ENCODE results near the gene ADGRG3. TPM values are rescaled to one million over a fixed set of nuclear protein-coding genes. Genes with fewer than 3 reads are reported as not detected.

The ADGRG3 gene
- total RNA-seq, 1 donor from 2014 or later, result not detected

- H3K79me2 ChIP-seq (ENCODE audit: low read depth), result no peaks in the 10 kb centered on the region
- no peaks in the 10 kb centered on the region for H3K4me1 Mint-ChIP-seq
- no peaks in the 10 kb centered on the region for H3K27me3 ChIP-seq
- H3K4me2 ChIP-seq, result no peak overlapping the region
- H3F3A ChIP-seq (ENCODE audit: low read depth), result no peaks in the 10 kb centered on the region
- no peaks in the 10 kb centered on the region for H3K36me3 ChIP-seq
- H3K27me3 Mint-ChIP-seq (ENCODE audit: insufficient read depth, low read depth), result peaks cover 10% of the 10 kb centered on the region
- no peak overlapping the region for H2AFZ ChIP-seq (replicated peaks)
- no peaks in the 10 kb centered on the region for H3K9me3 Mint-ChIP-seq
- H3K27ac ChIP-seq, result no peak overlapping the region
- TF ChIP-seq EZH2phosphoT487 (IDR thresholded peaks at IDR 0.05) (no peak), EZH2 (IDR thresholded peaks at IDR 0.05) (no peak), CTCF (IDR thresholded peaks at IDR 0.05) (no peak)
- H3K4me3 Mint-ChIP-seq, result no peak overlapping the region
- peaks cover 4% of the 10 kb centered on the region for H3K36me3 Mint-ChIP-seq
- H3K4me1 ChIP-seq, result no peaks in the 10 kb centered on the region
- no peak overlapping the region for H3K27ac Mint-ChIP-seq
- no peaks in the 10 kb centered on the region for H4K20me1 ChIP-seq (ENCODE audit: low read depth)
- H3K9me3 ChIP-seq (ENCODE audit: low read depth), result no peaks in the 10 kb centered on the region
- H3K9ac ChIP-seq, result no peak overlapping the region
- H3K4me3 ChIP-seq, result no peak overlapping the region
- DNase-seq (ENCODE audit: low spot score), result no peak
Observed at GRCh38 chr16:57661936-57662906, 5.9 kb upstream of the ADGRG3 start.

- no peak overlapping the region for H3K4me3 Mint-ChIP-seq
- H3F3A ChIP-seq (ENCODE audit: low read depth), result no peaks in the 10 kb centered on the region
- no peaks in the 10 kb centered on the region for H3K4me1 Mint-ChIP-seq
- H3K79me2 ChIP-seq (ENCODE audit: low read depth), result no peaks in the 10 kb centered on the region
- no peak overlapping the region for H2AFZ ChIP-seq (replicated peaks)
- TF ChIP-seq CTCF (IDR thresholded peaks at IDR 0.05) (no peak), EZH2phosphoT487 (IDR thresholded peaks at IDR 0.05) (no peak), EZH2 (IDR thresholded peaks at IDR 0.05) (no peak)
- H3K36me3 ChIP-seq, result no peaks in the 10 kb centered on the region
- peaks cover 10% of the 10 kb centered on the region for H3K27me3 Mint-ChIP-seq (ENCODE audit: insufficient read depth, low read depth)
- H4K20me1 ChIP-seq (ENCODE audit: low read depth), result no peaks in the 10 kb centered on the region
- H3K4me2 ChIP-seq, result no peak overlapping the region
- DNase-seq (ENCODE audit: low spot score), result no peak
- H3K4me3 ChIP-seq, result no peak overlapping the region
- H3K9me3 Mint-ChIP-seq, result no peaks in the 10 kb centered on the region
- no peak overlapping the region for H3K27ac ChIP-seq
- H3K4me1 ChIP-seq, result no peaks in the 10 kb centered on the region
- H3K36me3 Mint-ChIP-seq, result peaks cover 4% of the 10 kb centered on the region
- H3K9ac ChIP-seq, result no peak overlapping the region
- no peaks in the 10 kb centered on the region for H3K27me3 ChIP-seq
- no peak overlapping the region for H3K27ac Mint-ChIP-seq
- H3K9me3 ChIP-seq (ENCODE audit: low read depth), result no peaks in the 10 kb centered on the region
Observed at GRCh38 chr16:57663436-57663835, 4.7 kb upstream of the ADGRG3 start.

- no peaks in the 10 kb centered on the region for H3K36me3 ChIP-seq
- H3K4me3 ChIP-seq, result no peak overlapping the region
- no peaks in the 10 kb centered on the region for H3F3A ChIP-seq (ENCODE audit: low read depth)
- Mint-ChIP-seq H3K4me3 (no peak overlapping the region), H3K36me3 (peaks cover 4% of the 10 kb centered on the region), H3K9me3 (no peaks in the 10 kb centered on the region), H3K27me3 (ENCODE audit: insufficient read depth, low read depth) (peaks cover 13% of the 10 kb centered on the region), H3K27ac (peak overlapping the region; percentile 50), H3K4me1 (no peaks in the 10 kb centered on the region)
- no peak overlapping the region for H3K27ac ChIP-seq
- no peak overlapping the region for H3K4me2 ChIP-seq
- TF ChIP-seq EZH2 (IDR thresholded peaks at IDR 0.05) (no peak), CTCF (IDR thresholded peaks at IDR 0.05) (no peak), EZH2phosphoT487 (IDR thresholded peaks at IDR 0.05) (no peak)
- H2AFZ ChIP-seq (replicated peaks), result no peak overlapping the region
- no peaks in the 10 kb centered on the region for H3K79me2 ChIP-seq (ENCODE audit: low read depth)
- no peaks in the 10 kb centered on the region for H3K4me1 ChIP-seq
- H3K27me3 ChIP-seq, result no peaks in the 10 kb centered on the region
- DNase-seq (ENCODE audit: low spot score), result no peak
- H3K9me3 ChIP-seq (ENCODE audit: low read depth), result no peaks in the 10 kb centered on the region
- no peak overlapping the region for H3K9ac ChIP-seq
- no peaks in the 10 kb centered on the region for H4K20me1 ChIP-seq (ENCODE audit: low read depth)
Observed at GRCh38 chr16:57663917-57664661, 4.0 kb upstream of the ADGRG3 start.
